Measurements from ENCODE around the gene ACE. TPM values are rescaled to one million over a fixed set of nuclear protein-coding genes. Genes with fewer than 3 reads are reported as not detected.

Gene ACE
- 1.9 and 5.5 TPM in 2 replicates for total RNA-seq

DNA sequence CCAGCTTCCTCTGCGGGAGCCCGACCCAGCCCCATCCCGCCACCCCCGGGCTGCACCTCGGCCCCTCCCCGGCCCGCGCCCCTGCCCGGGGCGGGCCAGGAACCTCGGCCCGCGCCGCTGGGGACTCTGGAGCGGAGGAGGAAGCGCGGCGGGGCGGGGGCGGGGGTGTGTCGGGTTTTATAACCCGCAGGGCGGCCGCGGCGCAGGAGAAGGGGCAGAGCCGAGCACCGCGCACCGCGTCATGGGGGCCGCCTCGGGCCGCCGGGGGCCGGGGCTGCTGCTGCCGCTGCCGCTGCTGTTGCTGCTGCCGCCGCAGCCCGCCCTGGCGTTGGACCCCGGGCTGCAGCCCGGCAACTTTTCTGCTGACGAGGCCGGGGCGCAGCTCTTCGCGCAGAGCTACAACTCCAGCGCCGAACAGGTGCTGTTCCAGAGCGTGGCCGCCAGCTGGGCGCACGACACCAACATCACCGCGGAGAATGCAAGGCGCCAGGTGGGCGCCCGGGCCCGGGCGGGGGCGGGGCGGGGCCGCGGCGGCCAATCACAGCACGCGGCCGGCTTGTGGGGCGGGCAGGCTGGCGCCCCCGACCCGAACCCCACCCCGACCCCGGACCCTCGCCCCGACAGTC, at the start of gene ACE:
TSS of gene ACE (plus strand) at position 208 of the 626 bp plus-strand sequence. CDS start at position 242, 34 bp downstream.

DNA sequence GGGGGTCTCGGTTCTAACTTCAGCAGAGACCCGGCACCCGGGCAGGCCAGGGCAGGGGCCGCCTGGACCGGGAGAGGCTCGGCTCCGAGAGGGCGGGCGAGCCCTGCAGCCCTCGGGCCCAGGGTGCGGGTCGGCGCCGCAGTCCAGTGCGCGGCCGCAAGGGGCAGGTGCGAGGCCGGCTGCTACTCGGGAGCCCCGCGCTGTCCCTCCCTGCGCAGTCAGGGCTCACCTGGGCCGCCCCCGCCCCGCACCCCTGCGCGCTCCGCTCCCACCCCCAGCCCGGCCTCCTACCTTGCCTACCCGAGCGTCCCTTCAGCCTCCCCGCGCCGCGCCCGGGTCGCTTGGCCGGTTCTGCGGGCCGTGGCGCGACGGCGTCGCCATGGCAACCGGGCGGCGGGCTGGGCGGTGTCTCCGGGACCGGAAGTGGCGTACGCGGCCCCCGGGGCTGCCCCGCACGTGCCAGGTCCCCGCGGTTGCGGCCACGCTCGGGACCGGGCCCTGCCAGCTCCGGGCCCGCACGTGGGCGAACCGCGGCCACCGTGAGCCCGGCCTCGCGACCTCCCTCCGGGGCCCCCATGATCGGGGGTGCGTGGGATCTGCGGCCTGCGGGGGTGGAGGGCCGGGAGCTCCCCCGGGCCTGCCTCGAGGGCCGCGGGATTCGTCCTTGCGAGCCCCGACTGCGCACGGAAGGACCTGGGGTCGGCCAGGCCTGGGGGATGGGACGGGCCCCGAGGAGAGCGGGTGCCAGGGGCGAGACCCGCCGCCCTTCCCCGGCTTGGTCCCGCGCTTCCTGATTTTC, 30.7 kb upstream of the ACE start, which contains the start of gene CYB561:
TSS of gene CYB561 (minus strand) at position 353 of the 799 bp plus-strand sequence. CDS start 8,759 bp downstream, outside the sequence.

DNA sequence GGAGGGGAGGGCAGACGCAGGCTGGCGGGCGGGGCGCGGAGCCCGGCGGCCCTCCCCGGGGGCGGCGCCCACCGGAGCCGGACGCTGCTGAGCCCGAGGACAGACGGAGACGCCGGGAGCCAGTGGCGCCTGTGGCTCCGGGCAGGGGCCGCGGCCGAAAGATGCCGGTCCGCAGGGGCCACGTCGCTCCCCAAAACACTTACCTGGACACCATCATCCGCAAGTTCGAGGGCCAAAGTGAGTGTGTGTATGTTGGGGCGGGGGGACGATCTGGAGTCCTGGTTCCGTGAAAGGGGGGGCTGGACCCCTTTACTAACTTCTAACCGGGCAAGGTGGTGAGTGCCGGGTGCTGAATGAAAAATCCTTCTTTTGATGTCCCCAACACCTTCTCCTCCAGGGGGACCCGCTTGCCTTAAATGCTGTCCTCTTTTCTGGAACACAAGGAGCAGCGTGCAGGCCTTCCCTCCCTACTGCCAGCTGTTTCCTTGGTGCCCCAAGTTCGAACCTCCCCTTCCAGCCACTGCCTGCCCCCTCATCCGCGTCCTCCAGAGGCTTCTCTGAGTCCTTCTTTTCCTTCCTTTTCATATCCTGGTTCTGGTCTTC, 46.5 kb downstream of the ACE start, which contains the start of gene KCNH6:
TSS of gene KCNH6 (plus strand) at position 106 of the 603 bp plus-strand sequence. CDS start at position 162, 56 bp downstream.

Other genes with a start within 250 kb of the ACE start
- 15.6 and 27.4 TPM in 2 replicates for gene CYB561, start 30.8 kb upstream of the ACE start, total RNA-seq
- gene KCNH6, start 46.3 kb downstream of the ACE start, total RNA-seq, result not detected in 2 replicates
- 28.3 and 34.4 TPM in 2 replicates for gene DCAF7, start 73.4 kb downstream of the ACE start, total RNA-seq
- 28.8 and 32.6 TPM in 2 replicates for gene TACO1, start 123.8 kb downstream of the ACE start, total RNA-seq
- 23.7 and 27.4 TPM in 2 replicates for gene MAP3K3, start 145.4 kb downstream of the ACE start, total RNA-seq
- 5.5 and 8.0 TPM in 2 replicates for gene LIMD2, start 223.1 kb downstream of the ACE start, total RNA-seq